Measurements from ENCODE around the gene PCGF3.
"Not testable (repeated sequence)": the region's sequence is repeated elsewhere in the genome, so short reads cannot be mapped to it uniquely, and the experiment has no call there.

Gene PCGF3

GRCh38 chr4:704198-704891, 1.3 kb upstream of the PCGF3 start:
- ATAC-seq (no peak), DNase-seq (no peak)

GRCh38 chr4:704971-705277, 708 bp upstream of the PCGF3 start:
- ATAC-seq (no peak), DNase-seq (no peak)

- not testable (repeated sequence) for DNase-seq, ATAC-seq
Measured at GRCh38 chr4:706083-706633, 526 bp downstream of the PCGF3 start.

- ATAC-seq, result no peak
- no peak for DNase-seq
Measured at GRCh38 chr4:706834-707598, 1.4 kb downstream of the PCGF3 start.

- no peak for DNase-seq
- ATAC-seq, result no peak
Measured at GRCh38 chr4:707929-708630, 2.4 kb downstream of the PCGF3 start.

- DNase-seq (no peak), ATAC-seq (no peak)
Measured at GRCh38 chr4:708631-708933, 3.0 kb downstream of the PCGF3 start.

GRCh38 chr4:709348-709747, 3.7 kb downstream of the PCGF3 start:
- no peak for DNase-seq
- ATAC-seq, result no peak

GRCh38 chr4:710116-710515, 4.5 kb downstream of the PCGF3 start:
- ATAC-seq (no peak), DNase-seq (no peak)

- no peak for DNase-seq
- ATAC-seq, result no peak
Measured at GRCh38 chr4:710916-711315, 5.3 kb downstream of the PCGF3 start.

- DNase-seq (no peak), ATAC-seq (no peak)
Measured at GRCh38 chr4:712093-712492, 6.5 kb downstream of the PCGF3 start.

GRCh38 chr4:712916-713632, 7.4 kb downstream of the PCGF3 start:
- peak; percentile 21 for ATAC-seq

GRCh38 chr4:714087-714486, 8.5 kb downstream of the PCGF3 start:
- no peak for ATAC-seq
- DNase-seq, result no peak

More at GRCh38 chr4:712916-713632, 7.4 kb downstream of the PCGF3 start:
- DNase-seq, result no peak

GRCh38 chr4:717601-718320, 12.1 kb downstream of the PCGF3 start:
- ATAC-seq (no peak), DNase-seq (no peak)

GRCh38 chr4:718460-718859, 12.8 kb downstream of the PCGF3 start:
- DNase-seq (no peak), ATAC-seq (no peak)

- DNase-seq, result no peak
- ATAC-seq, result no peak
Measured at GRCh38 chr4:720111-720860, 14.7 kb downstream of the PCGF3 start.

- ATAC-seq (no peak), DNase-seq (no peak)
Measured at GRCh38 chr4:721261-722168, 15.9 kb downstream of the PCGF3 start.

- DNase-seq (no peak), ATAC-seq (no peak)
Measured at GRCh38 chr4:722169-722725, 16.6 kb downstream of the PCGF3 start.

- no peak for ATAC-seq
- no peak for DNase-seq
Measured at GRCh38 chr4:722851-723360, 17.3 kb downstream of the PCGF3 start.

GRCh38 chr4:723751-724530, 18.3 kb downstream of the PCGF3 start:
- DNase-seq, result no peak
- ATAC-seq, result no peak

All from stimulated activated naive CD8-positive, alpha-beta T cell treated with anti-CD3 and anti-CD28 coated beads, Interleukin-15, Interleukin-2, amounts not matched to agents 100 U/mL and 50 U/mL, for 24 hours (primary cell).